Prostate gland (tissue), 2 donors: ENCODE results near the gene CCDC18. TPM values are rescaled to one million over a fixed set of nuclear protein-coding genes. Genes with fewer than 3 reads are reported as not detected.
"Not testable (repeated sequence)": the region's sequence is repeated elsewhere in the genome, so short reads cannot be mapped to it uniquely, and the experiment has no call there.

Source experiments
- DNase-seq: peaks from one replicate; pipeline ENCODE4 v3.0.0-alpha.2; 2019; ENCODE audit warnings: low spot score
- H3K27ac ChIP-seq, 2 donors: fragments of 200-600 bp; sonication (generic); 2 replicates each; pipeline ENCODE4 v1.5.1; 2017 to 2019
- H3K27me3 ChIP-seq: fragments of 200-600 bp; sonication (generic); replicated peaks from 2 replicates; pipeline ENCODE4 v1.5.1; 2019; ENCODE audit not compliant: insufficient read depth
- H3K36me3 ChIP-seq, 2 donors: fragments of 200-600 bp; sonication (generic); 1 replicate in 1 of 2; 2 replicates in 1 of 2; pipeline versions ENCODE4 v1.5.1 to v1.8.1; 2017 to 2019
- H3K4me1 ChIP-seq: fragments of 200-600 bp; sonication (generic); replicated peaks from 2 replicates; pipeline ENCODE4 v1.5.1; 2019
- H3K4me3 ChIP-seq, 2 donors: fragments of 200-600 bp; sonication (generic); 2 replicates each; pipeline ENCODE4 v1.5.1; 2017 to 2019
- H3K9me3 ChIP-seq: fragments of 200-600 bp; sonication (generic); 2 replicates; pipeline ENCODE4 v1.5.1; 2017
- CTCF ChIP-seq, 4 experiments: fragments of 200-600 bp in 2 of 4; fragments of 450-650 bp in 2 of 4; sonication (generic) in 2 of 4; IDR thresholded peaks; 1 replicate in 3 of 4; 2 replicates in 1 of 4; pipeline ENCODE4 v1.5.1; 2016 to 2019; ENCODE audit warnings: antibody characterized with exemption in 4 of 4, mild to moderate bottlenecking in 2 of 4, moderate library complexity in 2 of 4
- POLR2A ChIP-seq: fragments of 450-650 bp; IDR thresholded peaks from one replicate; pipeline ENCODE4 v1.6.1; 2016; ENCODE audit warnings: antibody characterized with exemption, mild to moderate bottlenecking
- POLR2AphosphoS5 ChIP-seq: sonication (generic); formaldehyde crosslinking; IDR thresholded peaks from one replicate; pipeline ENCODE4 v1.6.1; 2017; ENCODE audit warnings: antibody characterized with exemption
- WGBS: methylation state at CpG from one replicate; pipeline ENCODE4 v1.1.5; 2018; 5-methylcytosine and 5-hydroxymethylcytosine counted together
- intact Hi-C: fragments of 100-400 bp; cut with DNase I; formaldehyde crosslinking; loops from one replicate; pipeline ENCODE4 v1.14.2; 2022
- total RNA-seq, 2 donors: library from RNA; depleted of rRNA; stranded (reverse); fragments of >200 nt; gene quantifications; one replicate each; pipeline ENCODE4 v1.1.0, GENCODE V29; 2016

Gene CCDC18
- total RNA-seq, 2 donors from 2014 or later: 12.0 to 12.7 TPM

- 76% methylated on average over 3 of the region's 3 CpGs for WGBS
- Histone ChIP-seq H3K9me3 (no peaks in the 10 kb centered on the region), H3K4me1 (no peaks in the 10 kb centered on the region), H3K27ac (no peak overlapping the region), H3K4me3 (no peak overlapping the region), H3K36me3 (no peaks in the 10 kb centered on the region), H3K27me3 (no peaks in the 10 kb centered on the region)
- DNase-seq: no peak
- intact Hi-C loops: no loop called here
- TF ChIP-seq POLR2A (no peak), CTCF (IDR thresholded peaks at IDR 0.05) (no peak), POLR2AphosphoS5 (no peak)
Observed at GRCh38 chr1:93155335-93155734, 25.2 kb upstream of the CCDC18 start.

GRCh38 chr1:93159337-93159736 lies 21.2 kb upstream of the CCDC18 start:
- Histone ChIP-seq H3K36me3 (no peaks in the 10 kb centered on the region), H3K27ac (no peak overlapping the region), H3K4me3 (no peak overlapping the region), H3K9me3 (no peaks in the 10 kb centered on the region), H3K4me1 (no peaks in the 10 kb centered on the region), H3K27me3 (no peaks in the 10 kb centered on the region)
- intact Hi-C loops: no loop called here
- no peak for TF ChIP-seq POLR2A
- no peak for TF ChIP-seq CTCF (IDR thresholded peaks at IDR 0.05)
- no peak for TF ChIP-seq POLR2AphosphoS5
- WGBS: 74% methylated on average over 2 of the region's 2 CpGs
- no peak for DNase-seq

GRCh38 chr1:93163314-93163713 lies 17.2 kb upstream of the CCDC18 start:
- H3K4me1 ChIP-seq, DNase-seq, H3K27me3 ChIP-seq, intact Hi-C loops, H3K36me3 ChIP-seq, H3K27ac ChIP-seq, H3K9me3 ChIP-seq, H3K4me3 ChIP-seq: not testable (repeated sequence)
- 97% methylated on average over 8 of the region's 8 CpGs for WGBS

GRCh38 chr1:93164816-93165215 lies 15.7 kb upstream of the CCDC18 start:
- WGBS: 97% methylated on average over 2 of the region's 2 CpGs
- intact Hi-C loops: no loop called here
- TF ChIP-seq POLR2A: no peak
- no peak for TF ChIP-seq CTCF (IDR thresholded peaks at IDR 0.05)
- no peak for TF ChIP-seq POLR2AphosphoS5

GRCh38 chr1:93165895-93166294 lies 14.6 kb upstream of the CCDC18 start:
- H3K4me1 ChIP-seq, DNase-seq, intact Hi-C loops, H3K9me3 ChIP-seq, H3K27ac ChIP-seq, H3K4me3 ChIP-seq, H3K27me3 ChIP-seq, H3K36me3 ChIP-seq: not testable (repeated sequence)
- WGBS: 91% methylated on average over 1 of the region's 1 CpG

More at GRCh38 chr1:93164816-93165215, 15.7 kb upstream of the CCDC18 start:
- Histone ChIP-seq H3K27me3 (no peaks in the 10 kb centered on the region), H3K27ac (no peak overlapping the region), H3K9me3 (no peaks in the 10 kb centered on the region), H3K4me1 (no peaks in the 10 kb centered on the region), H3K4me3 (no peak overlapping the region), H3K36me3 (no peaks in the 10 kb centered on the region)
- DNase-seq: no peak

- TF ChIP-seq CTCF (IDR thresholded peaks at IDR 0.05) (no peak), POLR2AphosphoS5 (no peak), POLR2A (no peak)
- DNase-seq: no peak
- Histone ChIP-seq H3K4me3 (no peak overlapping the region), H3K27me3 (no peaks in the 10 kb centered on the region), H3K27ac (no peak overlapping the region), H3K36me3 (no peaks in the 10 kb centered on the region), H3K9me3 (no peaks in the 10 kb centered on the region), H3K4me1 (no peaks in the 10 kb centered on the region)
- intact Hi-C loops: no loop called here
Observed at GRCh38 chr1:93167006-93167405, 13.5 kb upstream of the CCDC18 start.

- H3K27ac ChIP-seq, intact Hi-C loops, H3K9me3 ChIP-seq, H3K4me3 ChIP-seq, H3K27me3 ChIP-seq, H3K36me3 ChIP-seq, DNase-seq, H3K4me1 ChIP-seq: not testable (repeated sequence)
- WGBS: 98% methylated on average over 32 of the region's 36 CpGs
Observed at GRCh38 chr1:93170141-93170678, 10.3 kb upstream of the CCDC18 start.
